ENCODE results near the gene PPDPF. TPM values are rescaled to one million over a fixed set of nuclear protein-coding genes. Genes with fewer than 3 reads are reported as not detected.

The PPDPF gene
- total and polyA plus RNA-seq, 5 experiments from 2014 or later: 47.4 to 229 (median 93.1) TPM

GRCh38 chr20:63560856-63561609, 40.5 kb downstream of the PPDPF start:
- ATAC-seq: no peak
- no peaks in the 10 kb centered on the region for H3K27me3 Mint-ChIP-seq
- no peaks in the 10 kb centered on the region for H3K9me3 Mint-ChIP-seq
- no peak overlapping the region for H3K4me3 Mint-ChIP-seq
- no peak overlapping the region for H3K27ac Mint-ChIP-seq
- H3K36me3 Mint-ChIP-seq: peaks cover 0 to 10% (median 5%) of the 10 kb centered on the region in 3 donors
- POLR2A ChIA-PET: interaction anchor here (0.9 kb wide), 1 partner anchor 77 kb away, joined by 3 read pairs; no protein-coding TSS in a partner anchor
- no peak for DNase-seq
- peaks cover 0 to 5% (median 1%) of the 10 kb centered on the region in 4 donors for H3K4me1 Mint-ChIP-seq

- ATAC-seq (no peak), DNase-seq (no peak)
- POLR2A ChIA-PET: interaction anchor here (0.9 kb wide), 1 partner anchor 77 kb away, joined by 3 read pairs; no protein-coding TSS in a partner anchor
- Mint-ChIP-seq H3K36me3 (peaks cover 0 to 10% (median 5%) of the 10 kb centered on the region in 3 donors), H3K4me3 (no peak overlapping the region), H3K27ac (no peak overlapping the region), H3K4me1 (peaks cover under 1 to 5% (median 2%) of the 10 kb centered on the region in 4 donors), H3K27me3 (no peaks in the 10 kb centered on the region), H3K9me3 (no peaks in the 10 kb centered on the region)
These were observed 41.2 kb downstream of the PPDPF start for GRCh38 chr20:63561624-63562396.

GRCh38 chr20:63562461-63563224, 42.1 kb downstream of the PPDPF start:
- peaks cover 2 to 9% (median 7%) of the 10 kb centered on the region in 4 donors for H3K4me1 Mint-ChIP-seq
- no peaks in the 10 kb centered on the region for H3K9me3 Mint-ChIP-seq
- H3K36me3 Mint-ChIP-seq: peaks cover 0 to 10% (median 5%) of the 10 kb centered on the region in 3 donors
- no peak for ATAC-seq
- no peak for DNase-seq
- POLR2A ChIA-PET: interaction anchor here (1.3 kb wide), 1 partner anchor 23 kb away, joined by 3 read pairs; no protein-coding TSS in a partner anchor
- H3K4me3 Mint-ChIP-seq: no peak overlapping the region
- H3K27ac Mint-ChIP-seq: no peak overlapping the region
- H3K27me3 Mint-ChIP-seq: no peaks in the 10 kb centered on the region

GRCh38 chr20:63563225-63563935, 42.8 kb downstream of the PPDPF start:
- DNase-seq (no peak), ATAC-seq (no peak)
- Mint-ChIP-seq H3K27me3 (no peaks in the 10 kb centered on the region), H3K4me1 (peaks cover 7 to 16% (median 14%) of the 10 kb centered on the region in 4 donors), H3K36me3 (peaks cover 0 to 10% (median 5%) of the 10 kb centered on the region in 3 donors), H3K27ac (no peak overlapping the region), H3K4me3 (no peak overlapping the region), H3K9me3 (no peaks in the 10 kb centered on the region)
- POLR2A ChIA-PET: interaction anchor here (1.3 kb wide), 1 partner anchor 24 kb away, joined by 3 read pairs; no protein-coding TSS in a partner anchor

GRCh38 chr20:63564036-63564810, 43.7 kb downstream of the PPDPF start:
- DNase-seq (no peak), ATAC-seq (no peak)
- no peaks in the 10 kb centered on the region for H3K27me3 Mint-ChIP-seq
- peaks cover 10 to 23% (median 21%) of the 10 kb centered on the region in 4 donors for H3K4me1 Mint-ChIP-seq
- no peak overlapping the region for H3K4me3 Mint-ChIP-seq
- no peaks in the 10 kb centered on the region for H3K9me3 Mint-ChIP-seq
- peaks cover 0 to 8% (median 3%) of the 10 kb centered on the region in 3 donors for H3K36me3 Mint-ChIP-seq
- POLR2A ChIA-PET: interaction anchor here (5.5 kb wide), 1 partner anchor 10 kb away, joined by 37 read pairs; the partner anchor contains the start of gene FNDC11
- H3K27ac Mint-ChIP-seq: no peak overlapping the region

- no peak overlapping the region for H3K4me3 Mint-ChIP-seq
- H3K27me3 Mint-ChIP-seq: no peaks in the 10 kb centered on the region
- ATAC-seq: no peak
- POLR2A ChIA-PET: interaction anchor here (0.5 to 5.5 kb wide), 3 partner anchors 11 to 76 kb away, joined by 3 to 37 read pairs (median 3); partner anchors contain the start of gene FNDC11
- peaks cover 10 to 32% (median 28%) of the 10 kb centered on the region in 4 donors for H3K4me1 Mint-ChIP-seq
- peaks cover 0 to 8% (median 3%) of the 10 kb centered on the region in 3 donors for H3K36me3 Mint-ChIP-seq
- no peak overlapping the region for H3K27ac Mint-ChIP-seq
- DNase-seq: no peak
- H3K9me3 Mint-ChIP-seq: no peaks in the 10 kb centered on the region
These were observed 44.6 kb downstream of the PPDPF start for GRCh38 chr20:63565021-63565698.

- POLR2A ChIA-PET: interaction anchor here (0.5 to 5.5 kb wide), 4 partner anchors 12 to 76 kb away, joined by 3 to 37 read pairs (median 3); partner anchors contain the start of genes FNDC11 and SRMS
- Mint-ChIP-seq H3K4me1 (peaks cover 9 to 32% (median 28%) of the 10 kb centered on the region in 4 donors), H3K27ac (no peak overlapping the region), H3K36me3 (peaks cover 0 to 4% (median 0%) of the 10 kb centered on the region in 3 donors), H3K9me3 (no peaks in the 10 kb centered on the region), H3K4me3 (no peak overlapping the region), H3K27me3 (no peaks in the 10 kb centered on the region)
- no peak for ATAC-seq
- no peak for DNase-seq
These were observed 45.3 kb downstream of the PPDPF start for GRCh38 chr20:63565699-63566335.

- Mint-ChIP-seq H3K9me3 (no peaks in the 10 kb centered on the region), H3K36me3 (peaks cover 0 to 2% (median 0%) of the 10 kb centered on the region in 3 donors), H3K27me3 (no peaks in the 10 kb centered on the region), H3K4me1 (peaks cover 9 to 32% (median 28%) of the 10 kb centered on the region in 4 donors), H3K27ac (peak overlapping the region in 1 of 10 donors; percentile 36), H3K4me3 (peak overlapping the region in 3 of 10 donors; percentile 55 to 79 (median 58))
- POLR2A ChIA-PET: interaction anchor here (0.5 to 5.5 kb wide), 9 partner anchors 13 to 142 kb away, joined by 3 to 37 read pairs (median 4); partner anchors contain the start of genes FNDC11, PTK6 and SRMS
- no peak for DNase-seq
- ATAC-seq: no peak
These were observed 46.0 kb downstream of the PPDPF start for GRCh38 chr20:63566395-63567135.

GRCh38 chr20:63567136-63567385, 46.5 kb downstream of the PPDPF start:
- Mint-ChIP-seq H3K36me3 (no peaks in the 10 kb centered on the region), H3K9me3 (no peaks in the 10 kb centered on the region), H3K4me1 (peaks cover 9 to 32% (median 28%) of the 10 kb centered on the region in 4 donors), H3K27me3 (no peaks in the 10 kb centered on the region), H3K27ac (peak overlapping the region in 3 of 10 donors; percentile 14 to 55 (median 32)), H3K4me3 (peak overlapping the region in 5 of 10 donors; percentile 24 to 85 (median 58))
- no peak for DNase-seq
- POLR2A ChIA-PET: interaction anchor here (0.5 to 5.5 kb wide), 10 partner anchors 10 to 413 kb away, joined by 3 to 37 read pairs (median 4); partner anchors contain the start of genes FNDC11, PRPF6 and PTK6
- ATAC-seq: peak in 1 of 2 donors; percentile 2
